ENCODE measurements around the gene RXRA. TPM values are rescaled to one million over a fixed set of nuclear protein-coding genes. Genes with fewer than 3 reads are reported as not detected.

RXRA gene
- total and polyA plus RNA-seq, 2 of the 4 experiments (the other 2 are of a cell fraction), result 7.5 to 17.9 TPM

DNA sequence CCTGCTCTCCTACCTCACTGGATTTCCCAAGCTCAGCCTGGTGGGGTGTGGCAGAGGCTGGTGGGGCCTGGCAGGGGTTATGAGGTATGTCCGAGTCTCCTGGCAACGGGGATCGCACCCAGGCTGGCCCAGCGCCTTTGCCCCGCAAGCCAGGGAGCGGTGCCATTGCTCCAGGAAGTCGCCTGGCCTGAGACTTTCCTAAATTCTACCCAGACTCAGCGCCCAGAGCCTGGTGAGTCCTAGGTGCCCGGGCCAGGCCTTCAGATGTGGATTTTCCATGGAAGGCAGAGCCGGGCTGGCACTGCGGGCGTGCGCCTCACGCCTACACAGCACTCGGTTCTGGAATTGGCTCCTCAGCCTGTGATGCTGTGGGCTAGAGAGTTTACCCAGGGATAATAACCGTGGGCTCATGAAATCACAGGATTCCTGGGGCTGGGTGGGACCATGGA lies 159.9 kb downstream of the RXRA start:
- POLR2A ChIA-PET (ENCODE audit: unreplicated experiment), result no interaction called here
- Histone ChIP-seq H4K20me1 (ENCODE audit: insufficient read depth, low read length) (no peaks in the 10 kb centered on the region), H3K36me3 (ENCODE audit: control insufficient read depth, insufficient read depth, low read length) (no peaks in the 10 kb centered on the region), H3K27ac (ENCODE audit: insufficient read depth, low read length) (no peak overlapping the region), H3K9me1 (ENCODE audit: insufficient read depth, low read length) (no peaks in the 10 kb centered on the region), H3K27me3 (ENCODE audit: control insufficient read depth, insufficient read depth, low read length) (peaks cover 5% of the 10 kb centered on the region), H3K4me2 (ENCODE audit: low read depth, low read length) (no peak overlapping the region), H3K18ac (ENCODE audit: low read depth, low read length) (no peak overlapping the region), H2AK9ac (replicated peaks; ENCODE audit: low read depth, low read length, poor library complexity) (no peak overlapping the region), H4K5ac (ENCODE audit: low read depth, low read length) (no peak overlapping the region), H2AFZ (replicated peaks; ENCODE audit: low read length, poor library complexity) (no peak overlapping the region), H3K79me1 (ENCODE audit: low read depth in 1 of 2, low read length in 2 of 2) (no peaks in the 10 kb centered on the region), H4K8ac (ENCODE audit: low read depth in 2 of 2, low read length in 2 of 2) (no peak overlapping the region), H3K23ac (ENCODE audit: low read depth, low read length) (no peak overlapping the region), H3K4me1 (ENCODE audit: control insufficient read depth, insufficient read depth, low read length) (peaks cover 2% of the 10 kb centered on the region; the same call in 1 of the 2 replicates), H2BK20ac (ENCODE audit: low read depth, low read length) (no peak overlapping the region), H2AK5ac (ENCODE audit: low read depth, low read length) (no peak overlapping the region), H2BK120ac (ENCODE audit: low read depth, low read length) (no peak overlapping the region), H3K4ac (ENCODE audit: low read depth, low read length) (no peak overlapping the region), H4K91ac (ENCODE audit: insufficient read depth, low read depth, low read length) (no peak overlapping the region), H3K9ac (ENCODE audit: low read depth, low read length) (no peak overlapping the region), H3K56ac (ENCODE audit: extremely low read depth, insufficient read depth, low read length) (no peak overlapping the region), H2BK15ac (ENCODE audit: low read depth, low read length) (no peak overlapping the region), H2BK5ac (ENCODE audit: low read depth, low read length, poor library complexity, severe bottlenecking) (no peak overlapping the region), H3K9me3 (ENCODE audit: control insufficient read depth, insufficient read depth, low read length) (no peaks in the 10 kb centered on the region), H3K4me3 (ENCODE audit: insufficient read depth, low read depth, low read length) (no peak overlapping the region), H3K14ac (replicated peaks; ENCODE audit: low read depth, low read length) (no peak overlapping the region)
- no TSS peak for BruUV-seq (replicated peaks)
- dilution Hi-C loops (cut with HindIII; ENCODE audit: low sequenced_read_pairs, unreplicated experiment) (no loop called here), intact Hi-C loops (cut with micrococcal nuclease) (no loop called here), in situ Hi-C loops (cut with MboI; ENCODE audit: low sequenced_read_pairs) (no loop called here)
- WGBS, 2 experiments (ENCODE audit: extremely low coverage in 2 of 2, insufficient read length in 1 of 2), result 95% methylated on average over 4 of the region's 16 CpGs; no CpG with 5 or more reads in 1 of the 2 experiments
- TF ChIP-seq, protein P1, sequence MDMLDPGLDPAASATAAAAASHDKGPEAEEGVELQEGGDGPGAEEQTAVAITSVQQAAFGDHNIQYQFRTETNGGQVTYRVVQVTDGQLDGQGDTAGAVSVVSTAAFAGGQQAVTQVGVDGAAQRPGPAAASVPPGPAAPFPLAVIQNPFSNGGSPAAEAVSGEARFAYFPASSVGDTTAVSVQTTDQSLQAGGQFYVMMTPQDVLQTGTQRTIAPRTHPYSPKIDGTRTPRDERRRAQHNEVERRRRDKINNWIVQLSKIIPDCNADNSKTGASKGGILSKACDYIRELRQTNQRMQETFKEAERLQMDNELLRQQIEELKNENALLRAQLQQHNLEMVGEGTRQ (IDR thresholded peaks at IDR 0.05; ENCODE audit: low read depth, low read length), result no peak
- no peak for TF ChIP-seq CHD1 (IDR thresholded peaks at IDR 0.05; ENCODE audit: low read depth, low read length)
- no peak for TF ChIP-seq NFE2L2 (IDR thresholded peaks at IDR 0.05; ENCODE audit: low read depth, low read length)
- no peak for TF ChIP-seq RAD21 (IDR thresholded peaks at IDR 0.05; ENCODE audit: low read length)
- TF ChIP-seq MXI1 (IDR thresholded peaks at IDR 0.05; ENCODE audit: borderline replicate concordance, low read depth, low read length), result no peak
- TF ChIP-seq, protein P2, sequence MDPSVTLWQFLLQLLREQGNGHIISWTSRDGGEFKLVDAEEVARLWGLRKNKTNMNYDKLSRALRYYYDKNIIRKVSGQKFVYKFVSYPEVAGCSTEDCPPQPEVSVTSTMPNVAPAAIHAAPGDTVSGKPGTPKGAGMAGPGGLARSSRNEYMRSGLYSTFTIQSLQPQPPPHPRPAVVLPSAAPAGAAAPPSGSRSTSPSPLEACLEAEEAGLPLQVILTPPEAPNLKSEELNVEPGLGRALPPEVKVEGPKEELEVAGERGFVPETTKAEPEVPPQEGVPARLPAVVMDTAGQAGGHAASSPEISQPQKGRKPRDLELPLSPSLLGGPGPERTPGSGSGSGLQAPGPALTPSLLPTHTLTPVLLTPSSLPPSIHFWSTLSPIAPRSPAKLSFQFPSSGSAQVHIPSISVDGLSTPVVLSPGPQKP (IDR thresholded peaks at IDR 0.05; ENCODE audit: borderline replicate concordance, low read depth, low read length), result no peak
- TF ChIP-seq BHLHE40 (IDR thresholded peaks at IDR 0.05; ENCODE audit: low read depth, low read length), result no peak
- no peak for TF ChIP-seq POLR2A (IDR thresholded peaks at IDR 0.05; ENCODE audit: low read depth, low read length)
- TF ChIP-seq, protein P3, sequence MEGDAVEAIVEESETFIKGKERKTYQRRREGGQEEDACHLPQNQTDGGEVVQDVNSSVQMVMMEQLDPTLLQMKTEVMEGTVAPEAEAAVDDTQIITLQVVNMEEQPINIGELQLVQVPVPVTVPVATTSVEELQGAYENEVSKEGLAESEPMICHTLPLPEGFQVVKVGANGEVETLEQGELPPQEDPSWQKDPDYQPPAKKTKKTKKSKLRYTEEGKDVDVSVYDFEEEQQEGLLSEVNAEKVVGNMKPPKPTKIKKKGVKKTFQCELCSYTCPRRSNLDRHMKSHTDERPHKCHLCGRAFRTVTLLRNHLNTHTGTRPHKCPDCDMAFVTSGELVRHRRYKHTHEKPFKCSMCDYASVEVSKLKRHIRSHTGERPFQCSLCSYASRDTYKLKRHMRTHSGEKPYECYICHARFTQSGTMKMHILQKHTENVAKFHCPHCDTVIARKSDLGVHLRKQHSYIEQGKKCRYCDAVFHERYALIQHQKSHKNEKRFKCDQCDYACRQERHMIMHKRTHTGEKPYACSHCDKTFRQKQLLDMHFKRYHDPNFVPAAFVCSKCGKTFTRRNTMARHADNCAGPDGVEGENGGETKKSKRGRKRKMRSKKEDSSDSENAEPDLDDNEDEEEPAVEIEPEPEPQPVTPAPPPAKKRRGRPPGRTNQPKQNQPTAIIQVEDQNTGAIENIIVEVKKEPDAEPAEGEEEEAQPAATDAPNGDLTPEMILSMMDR (conservative IDR thresholded peaks at IDR 0.05; ENCODE audit: low read depth, low read length), result no peak
- no peak for TF ChIP-seq SMC3 (IDR thresholded peaks at IDR 0.05; ENCODE audit: low read depth, low read length)
- no peak for TF ChIP-seq FOS (IDR thresholded peaks at IDR 0.05; ENCODE audit: low read depth, low read length)
- TF ChIP-seq MAFK (IDR thresholded peaks at IDR 0.05; ENCODE audit: low read depth, low read length), result no peak
- no peak for TF ChIP-seq CEBPB (IDR thresholded peaks at IDR 0.05; ENCODE audit: low read depth, low read length)
- TF ChIP-seq MAZ (IDR thresholded peaks at IDR 0.05; ENCODE audit: borderline replicate concordance, low read depth, low read length), result no peak
- no peak for TF ChIP-seq RCOR1 (IDR thresholded peaks at IDR 0.05; ENCODE audit: insufficient replicate concordance, low read length)
- TF ChIP-seq RFX5 (IDR thresholded peaks at IDR 0.05; ENCODE audit: low read depth, low read length), result no peak
- DNase-seq (no peak), ATAC-seq (ENCODE audit: low read depth) (no peak)
- CTCF ChIA-PET, result no interaction called here
